Stimulated activated effector memory CD8-positive, alpha-beta T cell treated with anti-CD3 and anti-CD28 coated beads, Interleukin-12 subunit alpha, Interleukin-12 subunit beta, amount 100 ng/mL, for 72 hours (primary cell): ENCODE measurements around the gene RARB.
A peak's percentile ranks its signal among the peaks of the same experiment; 100 is the strongest.

Experiments used
- ATAC-seq: fragments of 150-1000 bp; cut with Tn5 transposase; 2 replicates; pipeline ENCODE4 v1.10.0; 2021
- DNase-seq, 2 donors: peaks; one replicate each; pipeline ENCODE4 v3.0.0; 2021 to 2022; ENCODE audit warnings: low spot score in 2 of 2
- H3K27ac Mint-ChIP-seq: one replicate; pipeline ENCODE4 v1.8.0; 2022; ENCODE audit warnings: mild to moderate bottlenecking, mixed read lengths
- H3K36me3 Mint-ChIP-seq: one replicate; pipeline ENCODE4 v1.8.0; 2022; ENCODE audit warnings: mild to moderate bottlenecking, mixed read lengths
- H3K4me1 Mint-ChIP-seq: one replicate; pipeline ENCODE4 v1.8.0; 2022; ENCODE audit warnings: mixed read lengths
- H3K4me3 Mint-ChIP-seq: one replicate; pipeline ENCODE4 v1.8.0; 2022; ENCODE audit warnings: mild to moderate bottlenecking, mixed read lengths
- H3K9me3 Mint-ChIP-seq: one replicate; pipeline ENCODE4 v1.8.0; 2022; ENCODE audit warnings: mixed read lengths

The RARB gene

DNA sequence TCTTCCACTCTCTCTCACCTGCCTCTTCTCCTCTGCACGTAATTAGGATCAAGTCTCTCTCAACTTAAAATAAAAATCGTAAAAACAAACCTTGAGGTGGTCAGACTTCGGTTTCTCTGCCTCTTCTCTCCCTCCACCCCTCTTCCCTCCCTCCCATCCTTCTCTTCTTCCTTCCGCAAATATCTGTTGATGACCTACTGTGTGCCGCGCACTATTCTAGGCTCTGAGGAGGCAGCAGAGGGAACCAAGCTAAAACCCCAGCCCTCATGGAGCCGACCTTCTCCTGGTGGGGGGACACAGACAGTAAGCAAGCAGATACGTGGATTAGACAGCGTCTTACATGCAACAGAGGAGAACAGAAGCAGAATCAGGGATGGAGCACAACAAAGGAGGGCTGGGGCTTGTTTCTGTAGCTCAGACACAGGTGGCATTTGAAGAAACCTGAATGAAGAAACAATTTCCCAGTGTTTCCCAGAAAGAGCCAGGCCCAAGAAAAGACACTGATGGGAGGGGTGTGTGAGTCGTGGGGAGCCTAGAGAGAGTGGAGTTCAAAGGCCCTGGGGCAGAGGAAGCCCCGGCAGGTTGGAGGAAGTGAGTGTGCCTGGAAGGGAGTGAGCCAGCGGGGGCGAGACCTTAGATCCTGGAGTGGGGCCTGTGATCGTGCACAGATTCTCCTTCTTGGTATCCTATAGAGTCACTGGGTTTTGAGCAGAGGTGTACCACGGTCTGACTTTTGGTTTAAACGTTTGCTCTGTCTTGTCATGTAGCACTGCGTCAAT is 156.1 kb downstream of the RARB start:
- no peaks in the 10 kb centered on the region for H3K36me3 Mint-ChIP-seq
- H3K4me1 Mint-ChIP-seq = peaks cover 5% of the 10 kb centered on the region
- H3K4me3 Mint-ChIP-seq = no peak overlapping the region
- no peak overlapping the region for H3K27ac Mint-ChIP-seq
- no peak for DNase-seq
- no peak for ATAC-seq
- H3K9me3 Mint-ChIP-seq = no peaks in the 10 kb centered on the region

DNA sequence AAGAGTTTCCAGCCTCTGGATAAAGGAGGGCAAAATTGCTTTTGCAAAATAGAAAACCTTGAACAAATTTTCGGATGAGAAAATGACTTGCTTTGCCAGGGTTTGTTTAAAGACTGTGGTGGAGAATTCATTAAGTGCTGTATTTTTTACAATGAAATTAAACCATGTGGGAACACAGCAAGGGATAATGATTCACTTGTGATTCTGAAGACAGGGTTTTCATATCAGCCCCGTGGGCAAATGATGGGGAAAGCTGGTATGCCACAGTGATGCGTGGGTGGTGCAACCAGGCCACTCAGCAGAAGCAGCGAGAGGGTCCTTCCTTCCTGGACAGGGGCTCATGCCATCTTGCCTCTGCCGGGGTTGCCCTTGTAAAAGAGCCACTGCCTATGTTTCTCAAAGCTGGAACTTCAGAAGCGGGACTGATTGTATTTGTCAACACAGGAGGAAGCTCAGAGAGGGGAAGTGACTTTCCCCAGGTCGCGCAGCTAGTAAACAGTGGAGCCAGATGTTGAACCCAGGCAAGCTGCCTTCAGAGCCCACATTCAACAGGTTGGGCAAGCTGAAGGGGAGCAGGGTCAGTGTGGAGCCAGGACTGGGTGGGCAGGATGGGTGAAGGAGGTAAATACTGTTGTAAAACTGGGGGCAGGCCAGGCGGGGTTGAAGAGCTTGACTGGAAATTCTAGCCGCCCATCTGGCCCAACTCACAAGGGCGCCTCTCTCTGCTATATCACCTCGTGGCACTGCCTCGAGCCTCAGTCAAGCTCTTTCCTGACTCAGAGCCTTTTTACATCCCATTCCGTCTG is 157.5 kb downstream of the RARB start:
- Mint-ChIP-seq H3K36me3 (no peaks in the 10 kb centered on the region), H3K4me3 (no peak overlapping the region), H3K9me3 (no peaks in the 10 kb centered on the region), H3K4me1 (peaks cover 6% of the 10 kb centered on the region), H3K27ac (no peak overlapping the region)
- ATAC-seq (no peak), DNase-seq (no peak)

GRCh38 chr3:25586167-25586505 is 158.1 kb downstream of the RARB start:
- H3K4me1 Mint-ChIP-seq = peaks cover 6% of the 10 kb centered on the region
- H3K9me3 Mint-ChIP-seq = no peaks in the 10 kb centered on the region
- H3K4me3 Mint-ChIP-seq = no peak overlapping the region
- ATAC-seq (no peak), DNase-seq (no peak)
- no peak overlapping the region for H3K27ac Mint-ChIP-seq
- no peaks in the 10 kb centered on the region for H3K36me3 Mint-ChIP-seq

DNA sequence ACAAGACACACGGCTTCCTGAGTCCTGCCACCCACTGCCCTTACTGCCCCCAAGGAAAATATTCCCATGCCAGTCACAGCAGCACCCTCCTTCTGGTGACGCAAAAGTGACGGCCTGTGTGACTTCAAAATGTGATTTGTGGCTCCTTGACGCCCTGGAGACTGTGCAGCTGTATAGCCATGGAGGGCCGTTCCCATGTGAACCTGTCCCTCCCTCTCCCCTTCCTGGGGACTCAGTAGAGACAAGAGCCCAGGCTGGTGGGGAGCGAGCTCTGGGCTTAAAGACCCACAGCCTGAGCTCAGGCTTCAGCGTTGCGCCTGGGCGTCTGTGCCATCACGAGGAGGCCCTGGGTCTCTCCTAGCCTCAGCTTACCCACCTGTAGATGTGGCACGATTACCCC is 158.5 kb downstream of the RARB start:
- DNase-seq = no peak
- no peak overlapping the region for H3K4me3 Mint-ChIP-seq
- H3K4me1 Mint-ChIP-seq = peaks cover 6% of the 10 kb centered on the region
- H3K36me3 Mint-ChIP-seq = no peaks in the 10 kb centered on the region
- H3K27ac Mint-ChIP-seq = no peak overlapping the region
- no peaks in the 10 kb centered on the region for H3K9me3 Mint-ChIP-seq
- no peak for ATAC-seq

- DNase-seq (peak in 1 of 2 donors; percentile 25), ATAC-seq (no peak)
- Mint-ChIP-seq H3K27ac (no peak overlapping the region), H3K9me3 (no peaks in the 10 kb centered on the region), H3K4me1 (peaks cover 6% of the 10 kb centered on the region), H3K4me3 (no peak overlapping the region), H3K36me3 (no peaks in the 10 kb centered on the region)
These were observed 159.0 kb downstream of the RARB start for GRCh38 chr3:25587094-25587493.

DNA sequence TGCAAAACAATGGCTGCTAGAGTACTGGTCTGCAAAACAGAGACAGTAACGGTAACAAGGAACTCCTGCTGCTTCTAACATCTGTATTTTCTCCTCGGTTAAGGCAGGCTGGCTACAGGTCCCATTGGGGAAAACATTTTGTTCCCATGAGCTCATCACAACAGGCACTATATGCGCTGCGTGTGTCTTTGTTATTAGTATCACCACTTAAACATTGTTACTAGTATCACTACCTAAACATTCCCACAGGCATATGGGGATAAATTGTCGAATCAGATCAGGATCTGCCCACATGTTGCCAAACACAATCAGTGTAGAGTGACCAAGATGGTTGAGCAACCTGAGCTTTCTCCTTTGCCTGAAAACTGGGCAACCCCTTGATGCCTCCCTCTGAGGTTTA is 159.5 kb downstream of the RARB start:
- ATAC-seq (no peak), DNase-seq (no peak)
- Mint-ChIP-seq H3K4me1 (peaks cover 6% of the 10 kb centered on the region), H3K27ac (no peak overlapping the region), H3K36me3 (no peaks in the 10 kb centered on the region), H3K4me3 (no peak overlapping the region), H3K9me3 (no peaks in the 10 kb centered on the region)

DNA sequence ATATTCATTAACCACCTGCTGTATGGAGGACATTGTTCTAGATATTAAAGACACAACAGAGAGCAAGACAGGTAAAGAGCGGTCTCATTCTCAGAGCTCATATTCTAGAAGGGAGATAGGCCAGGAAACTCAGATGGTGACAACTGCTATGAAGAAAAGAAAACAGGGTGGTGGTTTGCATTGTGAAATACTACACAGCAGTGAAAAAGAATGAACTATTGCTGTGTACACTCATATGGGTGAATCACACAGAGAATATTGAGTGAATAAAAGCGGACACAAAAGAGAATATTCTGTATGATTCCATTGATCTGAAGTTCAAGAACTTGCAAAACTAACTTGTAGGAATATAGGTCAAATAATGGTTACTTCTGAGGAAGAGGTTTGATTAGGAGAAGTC is 159.9 kb downstream of the RARB start:
- DNase-seq = no peak
- Mint-ChIP-seq H3K27ac (no peak overlapping the region), H3K4me1 (peaks cover 6% of the 10 kb centered on the region), H3K36me3 (no peaks in the 10 kb centered on the region), H3K4me3 (no peak overlapping the region), H3K9me3 (no peaks in the 10 kb centered on the region)
- ATAC-seq = no peak

GRCh38 chr3:25588441-25589103 is 160.5 kb downstream of the RARB start:
- no peaks in the 10 kb centered on the region for H3K9me3 Mint-ChIP-seq
- H3K36me3 Mint-ChIP-seq = no peaks in the 10 kb centered on the region
- no peak for DNase-seq
- peaks cover 6% of the 10 kb centered on the region for H3K4me1 Mint-ChIP-seq
- no peak overlapping the region for H3K27ac Mint-ChIP-seq
- H3K4me3 Mint-ChIP-seq = no peak overlapping the region
- no peak for ATAC-seq

- Mint-ChIP-seq H3K9me3 (no peaks in the 10 kb centered on the region), H3K4me1 (peaks cover 6% of the 10 kb centered on the region), H3K27ac (no peak overlapping the region), H3K36me3 (peaks cover 4% of the 10 kb centered on the region), H3K4me3 (no peak overlapping the region)
- no peak for DNase-seq
- no peak for ATAC-seq
These were observed 161.2 kb downstream of the RARB start for GRCh38 chr3:25589104-25589782.

GRCh38 chr3:25589783-25590258 is 161.8 kb downstream of the RARB start:
- no peaks in the 10 kb centered on the region for H3K9me3 Mint-ChIP-seq
- no peak for ATAC-seq
- peaks cover 6% of the 10 kb centered on the region for H3K4me1 Mint-ChIP-seq
- no peak for DNase-seq
- H3K36me3 Mint-ChIP-seq = peaks cover 9% of the 10 kb centered on the region
- no peak overlapping the region for H3K4me3 Mint-ChIP-seq
- no peak overlapping the region for H3K27ac Mint-ChIP-seq

GRCh38 chr3:25592510-25592968 is 164.5 kb downstream of the RARB start:
- peak; percentile 66 for ATAC-seq
- no peaks in the 10 kb centered on the region for H3K9me3 Mint-ChIP-seq
- DNase-seq = no peak
- H3K4me1 Mint-ChIP-seq = peaks cover 6% of the 10 kb centered on the region
- no peak overlapping the region for H3K4me3 Mint-ChIP-seq
- H3K36me3 Mint-ChIP-seq = peaks cover 28% of the 10 kb centered on the region
- peak overlapping the region; percentile 29 for H3K27ac Mint-ChIP-seq

- Mint-ChIP-seq H3K36me3 (peaks cover 33% of the 10 kb centered on the region), H3K4me1 (peaks cover 6% of the 10 kb centered on the region), H3K27ac (peak overlapping the region; percentile 29), H3K4me3 (no peak overlapping the region), H3K9me3 (no peaks in the 10 kb centered on the region)
- ATAC-seq (no peak), DNase-seq (no peak)
These were observed 164.9 kb downstream of the RARB start for GRCh38 chr3:25593001-25593400.

DNA sequence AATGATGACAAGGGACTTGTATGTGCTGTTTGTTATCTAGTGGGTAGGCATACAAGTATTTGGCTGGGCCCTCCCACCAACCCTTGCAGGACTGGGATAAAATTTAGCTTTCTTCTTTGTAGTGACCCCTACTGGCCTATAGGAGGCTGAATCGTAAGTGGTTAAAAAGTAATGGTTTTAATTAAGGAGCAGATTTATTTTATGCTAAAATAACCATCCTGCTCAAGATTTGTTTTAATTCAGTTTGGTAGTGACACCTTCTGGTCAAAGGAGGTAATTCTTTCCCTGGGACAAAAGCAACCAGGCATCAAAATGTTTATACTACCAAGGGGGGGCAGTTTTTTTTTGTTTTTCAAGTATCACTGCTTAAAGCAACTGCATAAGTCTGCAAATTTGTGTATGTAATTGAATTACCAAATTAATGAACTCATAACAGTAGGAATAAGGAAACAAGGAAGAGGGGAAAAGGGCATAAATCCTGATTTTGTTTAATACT is 166.0 kb downstream of the RARB start:
- DNase-seq (no peak), ATAC-seq (peak; percentile 55)
- Mint-ChIP-seq H3K9me3 (no peaks in the 10 kb centered on the region), H3K4me3 (no peak overlapping the region), H3K36me3 (peaks cover 43% of the 10 kb centered on the region), H3K4me1 (peaks cover 3% of the 10 kb centered on the region), H3K27ac (peak overlapping the region; percentile 46)

- H3K27ac Mint-ChIP-seq = no peak overlapping the region
These were observed 169.6 kb downstream of the RARB start for GRCh38 chr3:25597535-25598101.

DNA sequence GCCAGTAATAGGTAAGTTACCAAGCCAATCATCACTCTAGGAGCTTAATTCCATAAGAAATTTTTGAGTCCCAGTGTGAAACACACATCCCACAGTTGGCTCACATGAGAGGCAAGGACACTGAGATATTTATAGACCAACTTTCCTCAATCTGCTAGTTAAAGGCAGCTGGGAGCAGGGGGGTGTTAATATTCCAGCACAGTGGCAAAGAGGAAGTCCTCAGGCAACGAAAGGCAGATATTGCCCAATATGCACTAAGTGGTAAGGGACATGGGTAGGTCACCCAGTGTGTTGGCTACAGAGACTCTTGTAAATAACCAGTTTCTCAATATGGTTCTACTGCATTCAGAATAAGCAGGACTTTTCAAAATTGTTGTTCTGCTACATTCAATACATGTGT is 175.6 kb downstream of the RARB start:
- peak; percentile 6 for ATAC-seq
- Mint-ChIP-seq H3K36me3 (peaks cover 100% of the 10 kb centered on the region), H3K4me3 (no peak overlapping the region)

More at GRCh38 chr3:25597535-25598101, 169.6 kb downstream of the RARB start:
- DNase-seq (no peak), ATAC-seq (peak; percentile 57)
- Mint-ChIP-seq H3K36me3 (peaks cover 79% of the 10 kb centered on the region), H3K4me1 (no peaks in the 10 kb centered on the region), H3K9me3 (no peaks in the 10 kb centered on the region), H3K4me3 (no peak overlapping the region)

More for the DNA sequence above, 175.6 kb downstream of the RARB start:
- H3K27ac Mint-ChIP-seq = peak overlapping the region; percentile 74
- DNase-seq = no peak
- no peaks in the 10 kb centered on the region for H3K9me3 Mint-ChIP-seq
- no peaks in the 10 kb centered on the region for H3K4me1 Mint-ChIP-seq
